Iris pigment epithelial cell (primary cell): ENCODE data around the gene MAGEF1.

Source experiments
- DNase-seq: peaks from one replicate; pipeline ENCODE4 v3.0.0-alpha.2; 2011; ENCODE audit warnings: low read depth

Gene MAGEF1, protein sequence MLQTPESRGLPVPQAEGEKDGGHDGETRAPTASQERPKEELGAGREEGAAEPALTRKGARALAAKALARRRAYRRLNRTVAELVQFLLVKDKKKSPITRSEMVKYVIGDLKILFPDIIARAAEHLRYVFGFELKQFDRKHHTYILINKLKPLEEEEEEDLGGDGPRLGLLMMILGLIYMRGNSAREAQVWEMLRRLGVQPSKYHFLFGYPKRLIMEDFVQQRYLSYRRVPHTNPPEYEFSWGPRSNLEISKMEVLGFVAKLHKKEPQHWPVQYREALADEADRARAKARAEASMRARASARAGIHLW

DNA sequence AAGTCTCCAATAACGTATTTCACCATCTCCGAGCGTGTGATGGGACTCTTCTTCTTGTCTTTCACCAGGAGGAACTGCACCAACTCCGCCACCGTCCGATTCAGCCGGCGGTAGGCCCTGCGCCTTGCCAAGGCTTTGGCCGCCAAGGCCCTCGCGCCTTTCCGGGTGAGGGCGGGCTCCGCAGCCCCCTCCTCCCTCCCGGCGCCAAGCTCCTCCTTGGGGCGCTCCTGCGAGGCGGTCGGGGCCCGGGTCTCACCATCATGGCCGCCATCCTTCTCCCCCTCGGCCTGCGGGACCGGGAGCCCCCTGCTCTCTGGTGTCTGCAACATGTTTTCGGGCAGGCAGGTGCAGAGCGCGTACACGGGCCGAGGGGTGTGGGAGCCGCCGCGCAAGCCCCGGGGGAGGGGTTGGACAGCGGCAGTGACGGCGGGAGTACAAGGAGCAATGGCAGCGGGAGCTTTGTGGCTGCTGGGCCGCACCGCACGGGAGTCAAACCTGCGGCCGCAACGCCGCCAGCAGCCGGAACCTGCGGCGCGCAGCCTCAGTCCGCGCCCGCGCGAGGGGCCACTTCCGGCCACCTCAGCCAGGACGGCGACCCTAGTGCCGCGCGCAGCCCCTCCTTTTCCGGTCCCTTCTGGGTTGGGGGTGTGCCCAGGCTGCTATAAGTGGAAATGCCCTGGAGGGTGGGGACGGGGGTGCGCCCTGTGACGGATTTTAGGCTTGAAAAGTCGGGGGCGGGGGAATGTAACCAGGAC is at the start of gene MAGEF1:
MAGEF1 (minus strand) TSS at position 572 of the 755 bp plus-strand sequence; CDS start at position 329, 243 bp downstream.
- DNase-seq: peak; percentile 67

DNA sequence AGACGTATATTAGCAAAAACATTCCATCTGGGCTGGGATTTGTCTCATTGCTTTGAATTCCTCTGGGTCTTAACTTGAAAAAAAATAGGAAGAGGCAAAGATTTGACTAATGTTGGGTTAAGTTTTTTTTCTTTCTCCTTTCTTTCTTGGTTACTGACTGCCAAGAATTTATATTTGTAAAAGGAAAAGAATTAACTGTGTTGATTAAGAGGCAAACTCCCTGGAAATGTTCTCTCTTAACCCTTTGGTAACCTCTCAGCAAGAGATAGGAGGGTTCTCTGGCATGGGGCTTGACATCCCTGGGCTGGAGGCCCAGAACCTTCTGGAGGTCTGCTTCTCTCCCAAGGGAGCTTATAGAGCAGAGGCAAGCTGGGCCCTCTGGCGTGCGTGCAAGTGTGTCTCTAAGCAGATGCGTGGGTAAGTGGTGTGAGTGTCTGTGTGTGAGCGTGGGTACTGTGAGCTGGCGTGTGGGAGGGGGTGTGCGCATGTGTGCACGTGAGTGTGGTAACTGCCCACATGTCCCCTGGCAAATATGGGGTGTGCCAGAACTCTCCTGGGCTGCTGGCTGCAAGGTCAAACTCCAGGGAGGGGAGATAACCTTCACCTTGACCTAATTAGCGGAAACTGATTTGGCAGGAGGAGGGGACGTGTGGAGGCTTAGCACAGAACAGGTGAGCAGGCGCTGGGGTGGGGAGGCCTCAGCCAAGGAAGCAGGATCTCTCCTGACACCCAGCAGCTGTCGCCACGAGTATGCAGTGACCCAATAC is 49.4 kb upstream of the MAGEF1 start:
- no peak for DNase-seq

DNA sequence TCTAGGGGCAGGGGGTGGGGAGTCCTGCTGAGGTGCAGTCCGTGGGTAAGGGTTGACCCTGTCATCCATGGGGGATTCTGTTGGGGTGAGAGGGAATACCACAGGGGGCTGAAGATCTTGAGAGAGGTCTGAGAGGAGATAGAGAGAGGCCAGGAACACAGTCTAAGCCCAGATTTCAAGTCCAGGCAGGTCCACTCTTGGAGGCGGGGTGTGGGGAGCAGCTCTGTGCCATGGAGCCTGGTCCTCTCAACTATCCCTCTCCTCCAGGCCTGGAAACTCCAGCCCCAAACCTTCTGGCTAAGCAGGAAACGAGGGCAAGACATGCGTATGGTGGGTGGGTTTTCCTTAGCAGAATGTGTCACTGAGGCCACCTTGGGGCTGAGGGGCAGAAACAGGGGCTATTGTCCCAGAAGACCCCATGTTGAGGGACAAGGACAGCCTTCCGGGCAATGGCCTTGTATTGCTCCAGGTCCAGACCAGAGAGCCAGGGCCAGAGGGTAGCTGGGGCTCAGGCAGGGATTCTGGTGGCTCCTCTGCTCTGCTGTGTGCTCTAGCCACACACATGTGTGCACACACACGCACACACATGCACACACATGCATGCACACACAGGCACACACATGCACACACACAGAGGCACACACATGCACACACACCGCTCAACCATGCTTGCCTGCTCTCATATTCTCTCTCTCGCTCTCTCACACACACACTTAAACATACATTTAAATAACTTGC is 48.6 kb upstream of the MAGEF1 start:
- DNase-seq: no peak

DNA sequence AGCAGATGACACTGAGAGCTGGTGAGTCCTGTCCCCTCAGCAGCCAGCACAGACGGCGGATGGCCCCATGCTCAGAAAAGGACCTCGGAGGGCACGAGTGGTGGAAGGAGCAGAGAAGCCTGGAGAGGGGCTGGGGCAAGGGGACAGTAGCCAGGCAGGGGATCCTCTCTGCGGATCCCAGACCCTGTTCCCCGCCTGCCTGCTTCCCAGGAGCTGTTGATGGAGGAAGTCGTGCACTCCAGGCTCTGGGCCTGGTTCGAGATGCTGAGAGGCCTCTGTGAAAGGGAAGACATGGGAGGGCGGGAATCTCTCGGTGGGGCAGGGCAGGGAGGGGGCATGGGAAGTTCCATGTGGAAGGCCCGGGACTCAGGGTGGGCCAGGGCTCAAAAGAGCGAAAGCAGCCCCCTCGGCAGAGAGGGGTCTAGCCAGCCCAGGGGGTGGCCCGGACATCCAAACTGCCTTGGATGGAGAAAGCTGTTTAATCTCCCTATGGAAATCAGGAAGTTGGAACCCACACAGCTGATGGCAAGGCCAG is 47.9 kb upstream of the MAGEF1 start:
- no peak for DNase-seq

DNA sequence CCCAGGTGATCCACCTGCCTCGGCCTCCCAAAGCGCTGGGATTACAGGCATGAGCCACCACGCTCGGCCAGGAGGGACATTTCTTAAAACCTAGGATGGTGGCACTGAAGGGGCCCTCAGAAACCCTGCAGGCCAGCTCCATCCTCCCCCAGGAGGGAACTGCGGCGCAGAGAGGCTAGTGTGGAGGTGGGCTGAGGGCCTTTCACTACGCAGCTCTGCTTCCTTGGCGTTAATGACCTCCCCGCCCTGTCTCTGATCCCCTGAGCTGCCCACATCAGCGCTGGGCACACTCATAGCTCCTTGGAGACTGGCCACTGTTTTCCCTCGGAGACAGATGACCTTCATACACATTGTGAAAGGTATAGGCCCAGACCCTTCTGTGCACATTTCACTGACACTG is 46.2 kb upstream of the MAGEF1 start:
- no peak for DNase-seq

DNA sequence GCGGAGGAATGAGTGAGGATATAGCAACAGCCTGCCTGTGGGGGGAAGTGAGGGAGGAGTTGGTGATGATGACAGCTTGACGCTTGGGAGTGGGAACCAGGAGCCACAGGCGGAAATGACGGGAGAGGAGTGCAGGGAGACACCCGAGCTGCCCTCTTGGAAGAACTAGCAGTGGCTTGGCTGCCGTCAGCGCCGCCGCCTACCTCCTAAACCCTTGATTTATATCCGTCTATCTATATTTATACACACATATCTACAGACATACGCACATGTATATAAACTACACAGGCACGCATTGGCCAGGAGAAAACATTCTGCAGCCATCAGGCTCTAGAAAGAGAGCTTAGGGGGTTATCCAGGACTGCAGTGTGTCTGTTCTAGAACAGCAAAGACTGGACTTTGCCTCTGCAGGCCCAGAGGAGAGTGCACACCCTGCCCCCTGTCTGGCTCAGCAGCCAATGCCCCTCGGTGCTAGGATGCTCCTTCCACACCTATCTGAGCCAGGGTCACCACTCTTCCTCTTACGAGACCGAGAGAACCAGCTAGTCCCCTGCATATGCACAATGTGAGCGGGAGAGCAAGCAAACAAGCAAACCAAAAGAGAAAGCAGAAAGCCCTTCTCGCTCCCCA is 45.3 kb upstream of the MAGEF1 start:
- peak; percentile 93 for DNase-seq

DNA sequence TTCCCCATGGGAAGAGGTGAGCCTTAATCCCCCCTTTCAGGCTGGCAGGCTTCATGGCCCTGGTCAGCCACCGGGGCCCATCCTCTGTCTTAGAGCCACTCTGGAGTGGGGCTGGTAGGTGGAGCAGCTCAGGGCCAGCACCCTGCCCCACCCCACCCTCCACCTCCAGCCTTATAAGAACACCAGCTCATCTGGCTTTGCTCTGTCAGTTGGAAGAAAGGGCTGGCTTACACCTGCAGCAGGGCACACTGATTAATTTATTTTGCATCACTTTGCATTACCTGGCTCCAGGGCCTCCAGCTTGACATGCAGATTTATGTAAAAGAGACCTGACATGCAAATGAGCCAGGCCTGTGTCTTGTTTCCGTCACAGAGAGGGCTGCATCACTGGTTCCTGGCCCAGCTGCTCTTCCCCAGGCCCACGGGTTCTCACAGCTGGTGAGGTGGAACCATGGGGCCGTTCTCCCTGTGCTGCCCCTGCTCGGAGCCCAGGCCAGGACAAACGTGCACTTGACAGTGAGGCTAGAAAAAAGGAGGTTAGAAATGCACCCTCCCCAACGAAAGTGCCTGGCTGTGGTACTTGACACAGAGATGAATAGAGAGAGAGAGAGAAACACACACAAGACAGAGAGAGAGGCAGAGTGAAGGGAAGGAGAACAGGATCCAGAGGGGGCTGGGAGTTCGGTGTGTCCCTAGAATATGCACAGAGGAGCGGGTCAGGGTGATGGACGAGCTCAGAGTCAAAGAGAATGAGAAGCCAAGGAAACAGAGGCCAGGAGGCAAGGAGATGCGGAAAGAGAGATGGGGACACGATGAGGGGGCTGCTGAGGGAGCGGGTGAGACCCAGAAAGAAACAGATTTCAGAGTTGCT is 44.5 kb upstream of the MAGEF1 start:
- no peak for DNase-seq

DNA sequence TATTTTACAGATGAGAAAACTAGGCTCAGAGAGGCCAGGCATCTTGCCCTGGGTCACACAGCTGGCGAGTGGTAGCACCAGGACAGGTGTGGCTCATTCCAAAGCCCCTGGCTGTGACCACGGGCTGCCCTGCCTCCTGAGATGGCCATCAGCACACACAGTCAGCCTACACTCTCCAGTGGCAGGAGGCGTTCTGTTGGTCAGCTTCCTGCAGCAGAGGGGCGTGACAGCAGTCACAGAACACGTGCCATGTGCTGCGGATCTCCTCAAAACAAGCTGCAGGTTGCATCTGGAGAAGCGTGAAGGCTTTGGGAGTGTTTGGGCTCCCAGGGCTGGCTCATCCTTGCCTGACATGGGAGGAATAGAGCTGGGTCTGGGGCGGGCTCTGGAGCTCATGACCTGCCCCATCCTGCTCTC is 43.5 kb upstream of the MAGEF1 start:
- no peak for DNase-seq

DNA sequence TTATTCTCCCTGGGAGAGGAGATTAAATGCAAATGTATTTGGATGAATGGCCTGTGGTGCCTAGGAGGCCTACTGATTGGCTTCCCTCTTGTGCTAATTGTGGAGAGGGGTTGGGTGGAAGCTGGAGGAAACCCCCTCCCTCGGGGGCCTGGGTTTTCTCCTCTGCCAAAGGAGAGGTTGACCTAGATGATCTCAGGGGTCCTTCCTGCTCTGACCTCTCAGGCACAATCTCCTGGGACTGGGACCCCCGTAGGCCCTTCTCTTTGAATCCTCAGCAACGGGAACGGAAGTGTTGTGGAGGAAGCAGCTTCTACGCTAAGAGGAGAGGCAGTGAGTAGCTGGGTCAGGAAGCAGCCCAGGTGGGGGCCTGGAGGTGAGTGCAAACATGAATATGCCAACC is 40.5 kb upstream of the MAGEF1 start:
- DNase-seq: no peak

DNA sequence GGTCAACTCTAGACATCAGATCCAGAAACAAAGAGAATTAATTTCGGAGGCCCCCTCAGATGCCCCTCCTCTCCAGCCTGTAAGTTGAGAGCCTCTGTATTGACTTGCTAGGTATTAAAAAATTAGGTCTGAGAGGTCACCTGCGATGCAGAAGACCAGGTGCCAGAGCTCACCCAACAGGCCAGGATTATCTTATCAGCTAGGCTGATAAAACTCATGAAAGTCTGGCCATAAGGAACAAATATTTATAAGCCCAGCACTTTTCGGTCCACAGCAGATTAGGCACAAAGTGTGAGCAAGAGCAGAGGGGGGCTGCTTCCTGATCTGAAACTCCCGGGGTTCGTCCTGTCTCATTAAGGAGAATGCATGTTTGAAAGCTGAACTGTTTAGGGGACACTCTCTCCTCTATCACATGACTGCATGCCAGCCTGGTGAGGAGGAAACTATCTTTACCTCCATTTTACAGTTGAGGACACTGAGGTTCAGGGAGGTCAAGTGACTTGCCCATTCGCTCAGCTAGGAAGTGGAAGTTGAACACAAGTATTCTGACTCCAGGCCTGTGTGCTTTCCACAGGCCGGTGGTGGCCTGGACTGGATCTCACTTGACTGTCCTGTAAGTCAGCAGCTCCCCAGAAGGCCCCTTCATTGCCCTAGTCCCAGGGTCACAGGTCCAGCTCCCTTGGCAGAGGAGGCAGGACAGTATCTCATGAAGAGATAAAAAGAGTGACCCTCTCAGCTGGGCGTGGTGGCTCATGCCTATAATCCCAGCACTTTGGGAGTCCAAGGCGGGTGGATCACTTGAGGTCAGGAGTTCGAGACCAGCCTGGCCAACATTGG is 39.6 kb upstream of the MAGEF1 start:
- DNase-seq: no peak

DNA sequence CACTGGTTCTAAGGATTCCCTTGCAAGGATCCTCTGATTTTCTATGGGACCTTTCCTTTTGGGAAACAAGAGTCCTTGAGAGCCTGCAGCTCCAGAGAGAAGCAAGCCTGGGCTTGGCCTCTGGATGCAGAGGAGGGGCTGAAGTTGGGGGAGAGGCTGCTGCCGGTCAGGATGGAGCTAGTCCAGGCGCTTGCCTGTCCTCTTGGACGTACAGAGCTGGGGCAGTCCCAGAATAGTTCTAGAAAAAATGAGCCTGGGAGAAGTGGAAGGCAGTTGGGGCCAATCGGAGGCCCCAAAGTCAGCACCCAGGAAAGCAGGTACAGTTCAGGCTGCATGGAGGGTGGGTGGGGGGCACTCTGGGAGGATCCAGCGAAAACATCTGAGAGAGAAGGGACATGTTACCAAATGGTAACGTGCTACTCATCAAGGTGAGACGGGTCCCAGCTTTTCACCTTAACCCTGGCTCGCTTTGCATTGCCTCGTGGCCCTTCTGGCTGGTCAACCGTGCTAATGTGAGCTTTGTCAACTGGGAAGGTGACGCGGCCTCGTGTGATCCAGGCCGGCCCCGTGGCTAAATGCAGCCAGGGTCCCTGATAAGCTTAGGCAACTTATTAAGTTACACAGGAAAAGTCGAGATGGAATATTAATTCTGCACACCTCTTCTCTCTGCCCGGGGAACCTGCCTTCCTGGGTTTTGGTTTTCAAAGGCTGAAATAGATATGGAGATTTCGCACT is 38.7 kb upstream of the MAGEF1 start:
- DNase-seq: no peak

DNA sequence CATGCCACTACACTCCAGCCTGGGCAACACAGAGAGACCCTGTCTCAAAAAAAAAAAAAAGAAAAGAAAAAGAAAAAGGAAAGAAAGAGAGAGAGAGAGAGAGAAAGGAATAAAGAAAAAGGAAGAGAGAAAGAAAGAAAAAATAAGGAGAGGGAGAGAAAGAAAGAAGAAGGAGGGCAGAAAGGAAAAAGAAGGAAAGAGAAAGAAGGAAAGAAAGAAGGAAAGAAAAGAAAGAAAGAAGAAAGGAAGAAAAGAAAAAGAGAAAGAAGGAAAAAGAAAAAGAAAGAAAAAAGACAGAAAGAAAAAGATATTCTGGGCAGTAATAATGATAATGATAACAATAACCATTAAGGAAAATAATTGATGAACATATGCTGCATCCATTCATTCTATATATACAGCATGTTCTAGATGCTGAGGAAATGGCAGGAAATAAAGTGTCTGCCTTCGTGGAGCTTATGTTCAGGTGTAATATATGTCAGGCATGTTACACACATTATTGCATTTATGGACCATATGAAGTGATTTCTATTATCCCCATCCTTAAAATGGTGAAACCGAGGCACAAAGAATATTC is 37.4 kb upstream of the MAGEF1 start:
- no peak for DNase-seq

DNA sequence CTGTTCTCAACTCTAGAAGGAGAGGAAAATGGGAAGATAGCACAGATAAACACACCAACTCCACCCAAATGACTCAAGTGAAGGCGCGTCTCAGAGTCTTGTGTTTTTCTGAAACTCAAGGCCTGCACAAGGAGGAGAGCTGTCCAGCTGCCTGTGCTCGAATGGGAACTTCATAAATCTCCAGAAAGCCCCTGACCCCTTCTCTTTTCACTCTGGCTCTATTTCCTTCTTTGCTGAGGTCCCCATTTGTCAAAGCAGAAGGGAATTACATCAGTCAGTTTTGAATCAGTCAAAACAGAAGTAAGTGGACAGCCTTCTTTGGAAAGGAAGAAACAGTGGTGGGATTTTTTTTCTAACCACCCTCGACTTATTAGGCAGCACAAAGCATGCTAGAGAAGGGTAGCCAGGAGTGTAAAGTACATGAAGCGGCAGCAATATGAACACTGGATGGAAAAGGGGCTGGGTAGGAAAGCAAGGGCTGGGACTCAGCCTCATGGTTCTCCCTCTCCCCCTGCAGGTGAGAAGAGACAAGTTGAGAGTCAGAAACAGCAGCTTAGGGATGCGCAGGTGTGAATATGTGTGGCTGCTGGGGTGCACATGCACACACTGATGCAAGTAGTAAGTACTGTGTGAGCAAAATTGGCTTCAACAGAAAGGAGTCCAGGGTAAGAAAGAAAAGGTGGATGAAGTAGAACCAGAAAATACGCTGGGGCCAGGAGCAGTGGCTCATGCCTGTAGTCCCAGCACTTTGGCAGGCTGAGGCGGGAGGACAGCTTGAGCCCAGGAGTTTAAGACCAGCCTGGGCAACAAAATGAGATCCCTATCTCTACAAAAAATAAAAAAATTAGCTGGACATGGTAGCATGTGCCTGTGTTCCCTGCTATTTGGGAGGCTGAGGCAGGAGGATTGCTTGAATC is 36.6 kb upstream of the MAGEF1 start:
- DNase-seq: no peak

DNA sequence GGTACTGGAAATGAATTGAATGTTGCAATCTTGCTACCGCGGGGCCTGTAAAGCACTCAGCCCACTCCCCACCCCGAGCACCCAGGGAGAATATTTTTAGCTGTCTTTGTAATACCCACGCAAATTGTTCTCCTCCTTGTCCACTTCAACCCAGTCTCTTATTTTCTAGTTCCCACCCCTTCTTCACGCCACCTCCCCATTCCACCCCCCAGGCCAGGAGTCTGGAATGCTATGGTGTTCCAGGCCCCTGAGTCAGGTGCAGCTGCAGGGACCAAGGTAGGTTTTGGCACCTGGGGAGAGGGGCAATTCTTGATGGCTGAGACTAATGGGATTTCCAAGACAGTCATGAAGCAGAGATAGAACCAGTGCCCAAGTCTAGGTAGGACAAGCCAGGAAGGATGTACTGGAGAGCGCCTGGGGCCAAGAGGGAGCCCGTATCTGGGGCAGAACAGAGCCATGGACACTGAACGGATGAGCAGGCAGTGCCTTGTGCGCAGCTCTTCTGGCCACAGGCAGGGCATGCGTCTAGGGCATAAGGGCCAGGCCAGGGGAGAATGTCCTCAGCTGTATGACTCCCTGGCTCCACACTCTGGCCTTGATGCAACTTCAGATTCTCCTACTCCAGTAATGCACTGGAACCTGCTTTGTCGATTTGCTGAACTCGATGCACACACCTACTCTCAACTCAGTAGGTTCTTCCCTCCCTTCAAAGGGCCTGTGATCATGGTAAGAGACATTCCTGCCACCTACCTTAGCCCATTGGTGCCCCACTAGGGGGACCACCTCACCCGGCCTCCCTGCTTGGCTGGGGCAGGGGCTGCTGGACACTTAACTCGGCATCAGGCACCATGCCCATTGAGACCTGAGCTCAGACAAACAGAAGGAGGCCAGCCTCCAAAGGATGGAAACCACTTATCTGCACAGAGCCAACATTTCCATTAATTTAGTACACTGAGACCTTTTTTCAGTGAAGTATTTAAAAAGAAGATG is 34.6 kb upstream of the MAGEF1 start:
- DNase-seq: no peak

DNA sequence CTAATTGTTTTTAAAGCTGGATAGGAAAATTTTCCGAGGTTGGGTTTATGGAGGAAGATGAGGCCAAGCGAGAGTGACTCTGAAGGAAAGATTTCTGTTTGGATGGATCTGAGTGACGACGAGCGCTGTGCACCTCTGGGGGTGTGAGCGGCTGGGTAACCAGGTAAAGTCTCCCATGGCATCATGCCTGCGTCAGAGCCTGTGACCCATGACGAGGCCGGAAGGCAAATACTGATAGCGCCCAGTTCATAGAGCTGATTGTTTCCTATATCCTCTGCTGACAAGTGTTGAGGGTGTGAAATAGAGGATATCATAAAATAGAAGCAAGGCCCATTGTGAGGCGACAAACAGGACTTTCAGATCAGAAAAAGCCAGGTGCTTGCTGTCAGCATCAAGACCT is 33.7 kb upstream of the MAGEF1 start:
- no peak for DNase-seq

DNA sequence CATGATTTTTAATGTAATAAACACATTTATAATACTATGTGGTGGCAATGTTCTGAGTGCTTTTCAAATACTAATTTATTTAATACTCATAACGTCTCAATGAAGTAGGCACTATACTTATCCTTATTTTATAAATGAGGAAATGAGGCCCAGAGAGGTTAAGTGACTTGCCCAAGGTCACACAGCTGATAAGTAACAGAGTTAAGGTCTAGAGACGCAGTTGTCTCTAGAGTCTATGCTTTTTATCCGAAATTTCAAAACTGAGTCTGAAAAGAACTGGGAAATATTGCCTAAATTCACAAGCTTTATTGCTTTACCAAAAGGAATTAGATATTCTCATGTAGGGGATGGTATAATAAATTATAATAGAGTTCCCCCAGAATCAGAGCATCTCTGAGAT is 31.4 kb upstream of the MAGEF1 start:
- DNase-seq: no peak
